Measurements from ENCODE around the gene FOXI1. TPM values are rescaled to one million over a fixed set of nuclear protein-coding genes. Genes with fewer than 3 reads are reported as not detected.

Gene FOXI1
- total RNA-seq, 1 donor from 2014 or later: not detected

GRCh38 chr5:170135796-170136490, 30.2 kb downstream of the FOXI1 start:
- H3K36me3 Mint-ChIP-seq (ENCODE audit: low read depth, unreplicated experiment): peaks cover 2% of the 10 kb centered on the region

DNA sequence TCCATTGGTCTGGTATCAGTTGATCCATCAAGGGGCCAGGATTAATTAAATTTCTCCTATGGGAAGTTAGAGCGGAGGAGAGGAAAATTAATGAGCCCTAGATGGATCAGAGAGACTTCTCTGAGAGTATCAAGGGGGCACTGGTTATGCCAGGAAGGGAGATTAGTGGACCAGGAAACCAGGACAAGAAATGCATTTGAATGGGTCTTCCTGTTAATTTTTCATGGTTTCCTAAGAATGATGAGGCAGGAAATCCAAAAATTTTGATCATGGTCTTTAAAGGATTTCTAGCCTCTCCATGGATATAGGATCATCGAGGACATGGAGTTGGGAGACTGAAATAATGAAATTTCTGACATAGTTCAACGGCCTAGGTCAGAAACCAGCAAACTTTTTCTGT, 30.8 kb downstream of the FOXI1 start:
- no peak for FAIRE-seq

More at GRCh38 chr5:170135796-170136490, 30.2 kb downstream of the FOXI1 start:
- Mint-ChIP-seq H3K27me3 (ENCODE audit: low read depth, unreplicated experiment) (peaks cover 2% of the 10 kb centered on the region), H3K4me3 (ENCODE audit: unreplicated experiment) (no peak overlapping the region), H3K4me1 (ENCODE audit: low read depth, unreplicated experiment) (peaks cover 11% of the 10 kb centered on the region), H3K27ac (ENCODE audit: unreplicated experiment) (no peak overlapping the region), H3K9me3 (ENCODE audit: unreplicated experiment) (no peaks in the 10 kb centered on the region)
- DNase-seq (ENCODE audit: low read depth) (no peak), FAIRE-seq (no peak)
- Histone ChIP-seq H2AFZ (ENCODE audit: low read depth, low read length) (no peak overlapping the region), H3K4me3 (ENCODE audit: insufficient read depth, low read depth, low read length) (no peak overlapping the region), H4K20me1 (ENCODE audit: insufficient read depth, low read length) (no peaks in the 10 kb centered on the region), H3K9ac (ENCODE audit: low read length) (no peak overlapping the region), H3K36me3 (ENCODE audit: insufficient read depth, low read length) (no peaks in the 10 kb centered on the region), H3K4me2 (ENCODE audit: low read length) (no peak overlapping the region), H3K79me2 (ENCODE audit: insufficient read depth, low read length) (no peaks in the 10 kb centered on the region), H3K4me1 (ENCODE audit: insufficient read depth, low read length) (peaks cover 7% of the 10 kb centered on the region), H3K27me3 (ENCODE audit: insufficient read depth, low read length) (no peaks in the 10 kb centered on the region), H3K27ac (ENCODE audit: low read depth, low read length) (no peak overlapping the region), H3K9me3 (ENCODE audit: insufficient read depth, low read depth, low read length) (no peaks in the 10 kb centered on the region)
- TF ChIP-seq, protein P1, sequence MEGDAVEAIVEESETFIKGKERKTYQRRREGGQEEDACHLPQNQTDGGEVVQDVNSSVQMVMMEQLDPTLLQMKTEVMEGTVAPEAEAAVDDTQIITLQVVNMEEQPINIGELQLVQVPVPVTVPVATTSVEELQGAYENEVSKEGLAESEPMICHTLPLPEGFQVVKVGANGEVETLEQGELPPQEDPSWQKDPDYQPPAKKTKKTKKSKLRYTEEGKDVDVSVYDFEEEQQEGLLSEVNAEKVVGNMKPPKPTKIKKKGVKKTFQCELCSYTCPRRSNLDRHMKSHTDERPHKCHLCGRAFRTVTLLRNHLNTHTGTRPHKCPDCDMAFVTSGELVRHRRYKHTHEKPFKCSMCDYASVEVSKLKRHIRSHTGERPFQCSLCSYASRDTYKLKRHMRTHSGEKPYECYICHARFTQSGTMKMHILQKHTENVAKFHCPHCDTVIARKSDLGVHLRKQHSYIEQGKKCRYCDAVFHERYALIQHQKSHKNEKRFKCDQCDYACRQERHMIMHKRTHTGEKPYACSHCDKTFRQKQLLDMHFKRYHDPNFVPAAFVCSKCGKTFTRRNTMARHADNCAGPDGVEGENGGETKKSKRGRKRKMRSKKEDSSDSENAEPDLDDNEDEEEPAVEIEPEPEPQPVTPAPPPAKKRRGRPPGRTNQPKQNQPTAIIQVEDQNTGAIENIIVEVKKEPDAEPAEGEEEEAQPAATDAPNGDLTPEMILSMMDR (IDR thresholded peaks at IDR 0.05; ENCODE audit: insufficient read depth, low read depth, low read length): no peak
- no peak for TF ChIP-seq EZH2 (IDR thresholded peaks at IDR 0.05; ENCODE audit: insufficient read depth, low read length)

More for the DNA sequence above, 30.8 kb downstream of the FOXI1 start:
- H3K4me1 ChIP-seq (ENCODE audit: insufficient read depth, low read length): peaks cover 7% of the 10 kb centered on the region
- no peak overlapping the region for H3K9ac ChIP-seq (ENCODE audit: low read length)
- Mint-ChIP-seq H3K27me3 (ENCODE audit: low read depth, unreplicated experiment) (peaks cover 2% of the 10 kb centered on the region), H3K27ac (ENCODE audit: unreplicated experiment) (no peak overlapping the region), H3K9me3 (ENCODE audit: unreplicated experiment) (peaks cover 2% of the 10 kb centered on the region), H3K4me3 (ENCODE audit: unreplicated experiment) (no peak overlapping the region), H3K36me3 (ENCODE audit: low read depth, unreplicated experiment) (peaks cover 2% of the 10 kb centered on the region), H3K4me1 (ENCODE audit: low read depth, unreplicated experiment) (peaks cover 11% of the 10 kb centered on the region)
- no peak overlapping the region for H3K27ac ChIP-seq (ENCODE audit: low read depth, low read length)
- no peaks in the 10 kb centered on the region for H3K27me3 ChIP-seq (ENCODE audit: insufficient read depth, low read length)
- H3K4me3 ChIP-seq (ENCODE audit: insufficient read depth, low read depth, low read length): no peak overlapping the region
- no peak overlapping the region for H2AFZ ChIP-seq (ENCODE audit: low read depth, low read length)
- H3K9me3 ChIP-seq (ENCODE audit: insufficient read depth, low read depth, low read length): no peaks in the 10 kb centered on the region
- no peaks in the 10 kb centered on the region for H3K36me3 ChIP-seq (ENCODE audit: insufficient read depth, low read length)
- no peaks in the 10 kb centered on the region for H4K20me1 ChIP-seq (ENCODE audit: insufficient read depth, low read length)
- H3K79me2 ChIP-seq (ENCODE audit: insufficient read depth, low read length): no peaks in the 10 kb centered on the region
- TF ChIP-seq, protein P1 (IDR thresholded peaks at IDR 0.05; ENCODE audit: insufficient read depth, low read depth, low read length): no peak
- TF ChIP-seq EZH2 (IDR thresholded peaks at IDR 0.05; ENCODE audit: insufficient read depth, low read length): no peak
- no peak for DNase-seq (ENCODE audit: low read depth)
- no peak overlapping the region for H3K4me2 ChIP-seq (ENCODE audit: low read length)
